GM21619 (cell line): ENCODE measurements around the gene PANK4.

Experiments
- ATAC-seq: cut with Tn5 transposase; IDR thresholded peaks from one replicate; pipeline ENCODE4 v1.9.1; 2021; ENCODE audit not compliant: unreplicated experiment

Gene PANK4

GRCh38 chr1:2514863-2515762 is 11.3 kb downstream of the PANK4 start:
- ATAC-seq, result no peak

- no peak for ATAC-seq
Observed at GRCh38 chr1:2513939-2514652, 12.3 kb downstream of the PANK4 start.

GRCh38 chr1:2512862-2513421 is 13.5 kb downstream of the PANK4 start:
- ATAC-seq, result no peak

GRCh38 chr1:2510366-2511155 is 15.8 kb downstream of the PANK4 start:
- ATAC-seq, result no peak

GRCh38 chr1:2509589-2509988 is 16.8 kb downstream of the PANK4 start:
- ATAC-seq, result no peak

- no peak for ATAC-seq
Observed at GRCh38 chr1:2508751-2509150, 17.6 kb downstream of the PANK4 start.

GRCh38 chr1:2508180-2508579 is 18.2 kb downstream of the PANK4 start:
- no peak for ATAC-seq

- ATAC-seq, result no peak
Observed at GRCh38 chr1:2507744-2508155, 18.6 kb downstream of the PANK4 start.

GRCh38 chr1:2506901-2507565 is 19.4 kb downstream of the PANK4 start:
- no peak for ATAC-seq

GRCh38 chr1:2506007-2506860 is 20.2 kb downstream of the PANK4 start:
- no peak for ATAC-seq

- no peak for ATAC-seq
Observed at GRCh38 chr1:2505461-2505994, 20.9 kb downstream of the PANK4 start.

GRCh38 chr1:2504949-2505272 is 21.5 kb downstream of the PANK4 start:
- ATAC-seq, result no peak

- no peak for ATAC-seq
Observed at GRCh38 chr1:2504225-2504948, 22.0 kb downstream of the PANK4 start.

- ATAC-seq, result no peak
Observed at GRCh38 chr1:2503554-2504224, 22.7 kb downstream of the PANK4 start.

- ATAC-seq, result no peak
Observed at GRCh38 chr1:2502661-2503553, 23.5 kb downstream of the PANK4 start.

GRCh38 chr1:2502210-2502609 is 24.2 kb downstream of the PANK4 start:
- no peak for ATAC-seq

GRCh38 chr1:2501820-2502119 is 24.6 kb downstream of the PANK4 start:
- no peak for ATAC-seq
